HG03354 (cell line): ENCODE results near the gene TASP1.

Experiments
- ATAC-seq: cut with Tn5 transposase; IDR thresholded peaks from one replicate; pipeline ENCODE4 v1.9.1; 2021; ENCODE audit warnings: mild to moderate bottlenecking; ENCODE audit not compliant: unreplicated experiment, poor library complexity, severe bottlenecking

TASP1 gene

DNA sequence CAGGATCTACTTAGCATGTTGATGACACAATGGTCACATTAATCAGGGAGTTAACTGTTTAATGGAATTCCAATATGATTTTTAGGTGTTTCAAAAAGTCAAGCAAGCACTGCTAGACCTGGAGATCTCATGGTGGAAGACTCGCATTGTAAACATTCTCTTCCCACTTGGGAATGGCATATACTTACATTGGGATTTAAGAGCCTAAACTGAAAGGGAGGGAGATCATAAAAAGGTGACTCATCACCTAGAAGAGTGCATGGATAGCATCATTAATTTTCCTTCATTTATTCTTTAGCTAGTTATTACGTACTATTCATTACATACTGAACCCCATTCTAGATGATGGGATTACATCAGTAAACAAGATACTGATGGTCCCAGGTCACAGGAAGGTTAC is 185.4 kb downstream of the TASP1 start:
- ATAC-seq: no peak

DNA sequence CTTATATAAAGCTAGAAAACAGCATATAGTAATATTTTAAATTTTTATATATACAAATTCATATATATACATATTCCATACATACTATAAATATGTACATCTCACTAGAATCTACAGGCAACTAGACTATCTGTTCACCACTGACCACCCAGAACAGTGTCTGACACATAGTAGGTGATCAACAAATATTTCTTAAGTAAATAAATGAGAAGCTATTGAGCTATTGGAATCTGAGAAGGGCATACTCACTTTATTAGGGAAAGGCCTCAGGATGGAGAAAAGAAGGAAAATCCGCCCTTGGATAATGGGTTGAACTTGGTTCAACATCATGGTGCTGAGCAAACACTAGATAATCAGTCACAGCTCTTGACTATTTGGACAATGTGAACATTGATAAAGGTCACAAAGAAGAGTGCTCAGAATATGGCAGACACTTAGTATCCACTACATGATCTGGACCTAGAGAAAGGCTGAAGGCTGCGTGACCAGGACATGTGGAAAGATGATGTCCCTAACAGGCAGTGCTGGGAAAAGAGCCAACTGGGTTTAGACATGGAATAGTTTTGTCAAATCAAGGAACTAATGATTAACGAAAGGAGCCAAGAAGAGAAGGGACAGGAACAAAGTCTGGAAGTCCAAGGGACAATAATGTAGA is 186.1 kb downstream of the TASP1 start:
- no peak for ATAC-seq

DNA sequence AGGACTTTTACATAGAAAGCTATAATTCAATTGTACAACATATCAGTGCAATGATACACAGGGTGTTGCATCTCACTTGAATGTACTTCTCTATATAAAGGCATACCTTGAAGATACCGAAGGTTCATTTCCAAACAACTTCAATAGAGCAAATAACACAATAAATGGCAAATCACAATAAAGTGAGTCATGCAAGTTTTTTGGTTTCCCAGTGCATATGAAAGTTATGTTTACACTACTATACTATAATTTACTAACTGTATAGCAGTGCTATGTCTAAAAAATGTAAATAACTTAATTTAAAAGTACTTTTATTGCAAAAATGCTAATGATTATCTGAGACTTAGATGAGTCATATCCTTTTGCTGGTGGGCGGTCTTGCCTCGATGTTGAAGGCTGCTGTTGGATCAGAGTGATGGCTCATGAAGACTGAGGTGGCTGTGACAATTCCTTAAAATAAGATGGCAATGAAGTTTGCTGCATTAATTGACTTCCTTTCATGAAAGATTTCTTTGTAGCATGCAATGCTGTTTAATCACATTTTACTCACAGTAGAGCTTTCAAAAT is 188.8 kb downstream of the TASP1 start:
- ATAC-seq: no peak

DNA sequence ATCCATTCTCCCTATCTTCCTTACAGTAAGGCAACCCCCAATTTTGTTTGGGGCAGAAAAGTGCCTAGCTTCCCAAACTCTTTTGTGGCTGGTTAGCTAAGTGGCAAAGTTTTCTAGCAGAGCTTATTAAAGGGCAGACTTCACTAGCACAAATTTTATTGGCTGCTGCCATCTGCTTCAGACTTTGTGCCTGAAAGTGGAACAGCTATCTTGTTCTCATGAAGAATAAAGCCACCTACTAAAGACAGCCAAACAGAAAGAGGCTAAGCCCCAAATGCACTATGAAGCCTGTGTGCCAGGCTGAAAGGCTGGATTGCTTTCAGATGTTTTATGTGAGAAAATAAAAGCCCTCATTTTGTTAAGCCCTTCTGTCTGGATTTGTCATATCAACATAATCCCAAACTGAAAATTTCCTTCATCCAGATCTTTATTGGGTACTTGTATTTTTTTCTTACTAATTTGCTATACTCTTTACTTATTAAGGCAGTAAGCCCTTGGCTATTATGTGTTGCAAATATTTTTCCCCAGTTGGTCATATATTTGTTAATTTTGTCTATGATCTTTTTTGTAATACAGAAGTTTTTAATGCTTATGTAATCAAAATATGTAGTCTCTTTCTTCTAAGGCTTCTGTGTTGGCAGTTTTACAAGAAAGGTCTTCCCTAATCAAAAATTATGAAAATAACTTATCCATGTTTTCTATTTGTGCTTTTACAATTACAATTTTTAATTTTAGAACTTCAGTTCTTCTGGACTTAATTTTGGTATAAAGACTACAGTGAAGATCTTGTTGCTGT is 191.1 kb downstream of the TASP1 start:
- ATAC-seq: no peak

DNA sequence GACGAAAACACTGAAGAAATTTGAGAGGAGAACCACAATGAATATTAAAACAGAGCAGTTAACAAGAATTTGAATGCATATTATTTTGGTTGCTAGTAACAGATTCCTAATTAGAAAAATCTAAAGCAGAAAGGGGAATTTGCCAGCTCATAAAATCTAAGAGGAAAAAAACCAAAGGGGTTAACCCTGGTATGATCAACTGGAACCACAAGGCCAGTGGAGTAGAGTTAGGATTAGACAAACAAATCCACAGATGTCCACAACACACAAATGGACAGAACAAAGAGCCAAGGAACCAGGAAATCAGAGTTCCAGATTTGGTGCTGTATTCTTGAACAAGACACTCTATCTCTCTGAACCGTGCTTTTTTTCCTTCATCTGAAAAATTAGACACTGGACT is 195.0 kb downstream of the TASP1 start:
- ATAC-seq: no peak

DNA sequence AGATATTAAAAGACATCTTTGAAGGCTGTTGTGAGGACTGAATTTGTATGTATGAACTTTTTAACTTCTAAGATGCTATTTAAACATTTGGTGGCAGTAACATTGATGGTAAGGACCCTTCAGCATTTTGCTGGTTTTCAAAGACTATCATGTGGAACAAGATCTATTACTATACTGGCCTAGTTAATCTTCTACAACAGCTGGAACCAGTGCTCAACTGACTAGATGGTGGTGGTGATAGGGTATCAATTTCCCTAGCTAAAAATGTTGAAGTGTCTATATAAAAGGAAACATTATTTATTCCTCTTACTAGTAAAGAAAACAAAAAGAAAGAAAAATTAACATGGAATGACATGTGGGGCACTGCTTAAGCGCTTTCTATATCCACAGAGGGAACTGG is 195.7 kb downstream of the TASP1 start:
- no peak for ATAC-seq

DNA sequence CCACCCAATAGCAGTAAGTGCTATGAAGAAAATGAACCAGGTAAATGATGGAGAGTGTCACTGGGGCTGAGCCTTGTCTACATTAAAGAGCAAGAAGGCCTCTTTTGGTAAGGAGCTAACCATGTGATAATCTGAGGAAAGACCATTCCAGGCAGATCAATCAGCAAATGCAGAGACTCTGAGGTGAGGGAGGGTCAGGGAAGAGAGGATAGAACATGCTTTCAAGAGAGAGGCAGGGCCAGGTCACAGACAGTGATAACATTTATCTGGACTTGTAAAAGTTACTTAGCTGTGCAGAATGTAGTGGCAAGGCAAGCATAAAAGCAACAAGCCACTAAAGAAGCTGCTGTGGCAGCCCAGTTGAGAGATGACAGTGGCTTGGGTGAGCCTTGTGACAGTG is 197.3 kb downstream of the TASP1 start:
- no peak for ATAC-seq

DNA sequence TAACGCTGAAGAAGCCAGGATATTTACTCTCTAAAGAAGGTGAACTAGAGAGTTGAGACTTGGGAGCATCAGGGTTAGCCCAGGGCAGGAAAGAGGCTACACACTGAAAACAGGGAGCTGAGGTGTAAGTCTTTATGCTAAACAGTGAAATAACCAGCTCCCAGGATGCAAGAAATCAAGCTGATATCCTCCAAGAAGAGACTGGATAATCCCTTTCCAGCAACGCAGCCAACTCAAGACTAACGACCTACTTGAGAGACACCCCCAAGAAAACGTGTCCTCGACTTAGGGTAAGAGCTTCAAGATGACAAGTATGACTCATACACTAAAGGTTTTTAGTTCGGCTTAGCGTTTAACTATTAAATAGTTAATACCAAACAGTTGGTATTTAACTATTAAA is 202.2 kb downstream of the TASP1 start:
- no peak for ATAC-seq

DNA sequence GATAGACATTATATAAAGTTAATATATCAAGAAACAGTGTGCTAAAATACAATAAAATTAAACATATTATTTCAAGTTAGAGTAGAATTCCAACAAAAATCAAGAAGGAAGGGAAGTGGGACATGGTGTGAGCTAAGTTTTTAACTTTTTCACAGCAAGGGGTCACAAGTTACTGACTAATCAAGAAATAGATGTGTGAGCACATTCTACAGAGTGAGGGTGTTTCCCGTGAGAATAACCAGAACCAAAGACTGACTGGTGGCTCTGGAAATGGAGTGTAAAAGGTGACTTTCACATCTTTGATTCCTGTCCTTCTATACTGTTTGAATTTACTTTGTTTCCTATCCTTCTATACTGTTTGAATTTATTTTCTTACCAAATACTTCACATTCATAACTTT is 206.6 kb downstream of the TASP1 start:
- ATAC-seq: no peak

DNA sequence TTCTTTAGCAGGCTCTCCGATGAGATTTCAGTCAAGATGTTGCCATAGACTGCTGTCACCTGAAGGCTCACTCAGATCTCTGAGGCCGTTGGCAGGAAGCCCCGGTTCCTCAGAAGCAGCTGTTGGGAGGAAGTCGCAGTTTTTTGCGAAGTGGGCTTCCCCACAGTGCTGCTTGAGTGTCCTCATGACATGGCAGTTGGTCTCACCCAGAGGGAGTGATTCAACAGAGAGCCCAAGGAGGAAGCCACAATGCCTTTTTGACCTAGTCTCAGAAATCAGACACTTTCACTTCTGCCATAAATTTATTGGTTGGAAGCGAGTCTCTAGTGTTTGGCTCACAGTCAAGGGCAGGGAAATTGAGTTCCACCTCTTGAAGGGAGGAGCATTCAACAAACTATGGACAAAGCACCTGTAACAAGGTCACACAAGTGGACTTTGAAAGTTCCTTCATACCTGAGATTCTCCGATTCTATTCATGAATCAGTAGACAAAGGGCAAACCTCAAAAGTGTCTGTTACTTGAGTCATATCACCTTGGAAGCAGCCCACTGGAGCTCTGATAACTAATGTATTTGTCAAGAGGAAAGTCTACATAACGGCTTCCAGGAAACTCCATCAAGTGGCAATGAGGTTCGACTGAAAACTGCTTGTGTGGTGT is 208.3 kb downstream of the TASP1 start:
- peak; percentile 59 for ATAC-seq

DNA sequence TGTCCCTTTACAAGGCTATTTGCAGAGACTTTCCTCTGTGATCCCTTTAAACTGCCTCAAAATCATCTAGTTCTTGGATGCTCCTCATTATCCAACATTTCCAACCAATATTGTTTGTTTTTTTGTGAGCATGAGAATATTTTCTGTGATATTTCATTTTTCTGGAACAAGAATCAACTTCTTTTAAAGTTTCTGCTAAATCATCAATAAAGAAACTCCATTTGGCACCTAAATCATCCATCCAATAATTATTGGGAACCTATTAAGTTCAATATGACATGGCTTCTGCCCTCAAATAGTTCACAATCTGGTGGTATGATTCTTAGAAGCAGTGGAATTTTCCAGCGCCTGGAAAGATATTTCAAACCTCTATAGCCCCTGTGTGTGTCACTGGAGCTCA is 210.0 kb downstream of the TASP1 start:
- ATAC-seq: no peak

DNA sequence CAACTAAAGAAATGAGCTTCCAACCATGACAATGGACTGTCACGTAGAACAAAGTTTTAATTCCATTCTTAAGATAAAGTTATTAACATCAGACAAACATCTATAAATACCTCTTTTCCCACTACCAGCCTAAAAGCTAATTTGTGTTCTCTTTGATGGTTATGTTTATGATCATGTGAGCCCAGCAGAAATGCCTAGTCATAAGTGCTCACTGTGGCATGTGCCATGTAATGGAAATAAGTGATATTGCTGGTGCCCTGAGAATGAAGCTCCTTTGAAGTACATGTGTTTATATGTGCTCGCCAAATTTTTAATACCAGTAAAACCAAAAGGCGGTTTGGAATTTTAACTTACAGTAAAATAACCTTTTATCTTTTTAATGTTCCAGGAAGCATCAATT is 211.9 kb downstream of the TASP1 start:
- ATAC-seq: no peak

DNA sequence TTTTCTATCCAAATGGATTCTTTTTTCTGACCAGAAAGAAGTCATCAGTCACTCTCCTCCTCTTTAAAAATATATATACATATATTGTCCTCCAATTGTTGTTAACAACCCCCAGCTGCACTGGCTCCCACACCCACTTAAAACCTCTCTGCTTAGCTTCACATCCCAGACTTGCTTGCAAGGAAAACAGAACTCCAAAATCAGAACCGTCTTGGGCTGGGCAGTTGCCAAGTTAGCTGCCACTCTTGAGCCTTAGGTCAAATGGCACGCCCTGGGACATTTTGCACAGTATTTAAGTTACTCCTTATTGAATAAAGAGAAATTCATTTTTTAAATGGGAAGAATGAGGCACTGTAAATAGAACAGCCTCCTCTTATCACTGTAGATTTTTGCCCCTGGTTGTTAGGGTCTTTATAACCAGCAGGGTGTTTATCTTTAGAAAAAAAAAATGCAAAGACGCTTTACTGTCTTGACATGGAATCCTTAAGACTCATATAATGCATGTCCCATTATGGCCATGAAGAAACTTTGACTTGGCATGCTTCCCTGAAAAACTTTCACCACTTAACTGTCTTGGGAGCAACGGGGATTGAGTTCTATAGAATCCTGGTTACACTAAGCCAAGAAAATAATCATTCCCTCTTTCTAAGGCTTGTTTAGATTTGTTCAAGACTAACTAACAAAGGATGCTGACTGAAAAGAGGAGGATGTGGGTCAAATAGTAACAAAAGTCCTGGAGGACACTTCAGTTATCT is 213.2 kb downstream of the TASP1 start:
- ATAC-seq: no peak

DNA sequence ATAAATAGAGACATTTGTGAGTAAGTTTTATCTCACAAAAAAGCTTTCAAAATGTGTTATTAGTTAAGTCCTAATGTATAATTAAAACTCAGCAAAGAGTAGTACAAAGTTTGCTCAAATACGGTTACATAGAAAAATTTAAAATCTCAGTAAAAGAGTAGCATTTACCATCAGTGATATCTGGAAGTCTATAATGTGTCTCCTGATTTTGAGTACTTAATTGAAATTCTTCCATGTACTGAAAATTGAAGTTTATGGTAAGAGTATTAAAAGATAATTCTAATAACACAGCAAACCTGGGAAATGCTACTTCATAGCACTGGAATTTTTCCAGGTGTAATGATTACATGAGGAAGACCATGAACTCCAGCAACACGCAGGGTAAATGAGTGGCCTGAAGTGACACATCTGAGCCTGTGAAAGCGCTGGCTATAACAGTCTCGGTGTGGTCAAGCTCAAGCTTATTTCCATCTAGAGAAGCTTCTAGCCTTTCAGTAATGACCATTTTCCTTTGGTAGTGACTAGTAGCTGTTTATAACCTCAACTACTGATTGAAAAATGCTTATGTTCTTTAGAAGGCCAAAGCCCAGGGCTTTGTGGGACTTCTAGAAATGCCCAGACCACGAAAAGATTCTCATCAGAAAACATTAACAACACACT is 214.4 kb downstream of the TASP1 start:
- no peak for ATAC-seq

DNA sequence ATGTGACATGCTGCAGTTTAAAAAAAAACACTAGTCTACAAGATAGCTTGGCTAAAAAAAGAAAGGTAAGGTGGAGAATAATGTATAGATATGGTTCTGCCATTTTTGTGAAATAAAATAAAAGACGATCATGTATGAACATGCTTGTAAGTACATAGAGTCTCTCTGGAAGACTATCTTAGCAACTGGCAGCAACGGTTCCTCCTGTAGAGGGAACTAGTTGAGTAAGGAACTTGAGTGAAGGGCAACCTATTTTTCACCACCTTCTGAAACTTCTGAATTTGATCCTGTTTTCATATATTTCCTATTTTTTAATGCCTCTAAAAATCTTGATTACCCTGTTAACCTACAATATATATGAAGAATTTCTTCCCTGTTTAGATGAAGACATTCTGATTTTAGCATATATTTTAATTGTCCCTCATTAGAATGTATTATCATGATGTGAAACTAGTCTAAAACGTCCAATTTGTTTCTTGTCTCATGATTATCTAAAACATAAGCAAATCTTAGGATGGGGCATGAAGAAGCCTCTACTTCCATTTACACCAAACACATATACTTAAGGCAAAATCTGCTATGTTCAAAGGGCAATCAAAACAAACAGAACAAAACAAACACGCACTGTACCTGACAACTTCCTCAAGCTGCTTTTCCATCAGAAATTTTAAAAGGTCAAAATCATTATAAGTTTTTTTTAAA is 215.1 kb downstream of the TASP1 start:
- no peak for ATAC-seq

DNA sequence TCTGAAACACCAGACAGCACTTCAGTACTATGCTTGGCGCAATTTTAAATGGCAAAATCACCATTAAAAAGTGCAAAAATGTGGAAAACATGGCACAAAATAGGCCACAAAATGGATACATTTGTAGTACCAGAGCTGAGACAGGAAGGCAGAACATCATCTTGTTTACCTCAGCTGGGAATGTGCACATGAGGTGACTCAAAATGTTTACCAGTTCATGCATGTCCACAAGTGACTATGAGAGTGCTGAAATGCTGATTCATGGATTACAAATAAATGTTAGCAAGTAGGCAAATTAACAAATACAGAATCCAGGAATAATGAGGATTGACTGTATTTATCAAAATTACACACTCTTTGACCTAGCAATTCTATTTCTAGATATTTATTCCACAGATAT is 216.1 kb downstream of the TASP1 start:
- ATAC-seq: no peak

DNA sequence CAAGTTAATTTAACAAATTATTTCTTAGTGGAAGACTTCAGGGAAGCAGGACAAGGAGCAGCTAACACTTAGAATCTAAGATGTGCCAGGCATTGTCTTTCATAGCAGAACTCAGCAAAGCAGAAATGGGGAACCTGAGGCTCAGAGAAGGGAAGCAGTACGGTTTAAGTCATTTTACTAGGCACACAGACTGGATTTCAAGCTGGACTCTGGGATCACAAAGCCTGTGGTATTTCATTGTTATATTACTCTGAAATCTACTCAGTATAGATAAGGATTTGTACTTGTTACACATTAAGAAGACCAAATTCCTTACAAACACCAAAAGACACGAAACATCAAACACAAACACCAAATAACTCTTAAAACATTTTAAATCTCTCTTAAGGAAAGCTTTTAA is 218.1 kb downstream of the TASP1 start:
- ATAC-seq: no peak

DNA sequence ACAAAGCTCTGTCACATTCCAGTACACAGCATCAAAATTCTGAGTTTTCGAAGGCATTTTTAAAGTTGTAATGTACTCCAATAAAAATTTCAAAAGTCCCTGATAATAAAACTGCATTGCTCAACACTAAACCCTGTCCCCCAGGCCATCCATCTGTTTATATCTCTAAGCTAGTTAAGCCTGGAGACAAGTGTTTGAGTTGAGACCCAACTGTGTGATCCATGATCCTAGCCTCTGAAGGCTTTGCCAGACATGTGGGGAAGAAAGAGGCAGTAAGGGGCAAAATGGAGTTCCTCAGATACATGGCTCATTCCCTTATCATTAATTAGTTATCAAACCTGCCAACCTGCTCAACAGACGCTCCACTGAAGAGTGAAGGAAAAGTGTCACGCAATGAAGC is 219.3 kb downstream of the TASP1 start:
- no peak for ATAC-seq
